Ishikawa (cell line): ENCODE results near the gene SERINC3.

ENCODE experiments used
- CEBPB ChIP-seq: IDR thresholded peaks from 2 replicates; pipeline ENCODE4 v1.6.1; 2012
- CREB1 ChIP-seq: IDR thresholded peaks from 2 replicates; pipeline ENCODE4 v1.6.1; 2012; ENCODE audit warnings: low read depth
- EGR1 ChIP-seq: IDR thresholded peaks from 2 replicates; pipeline ENCODE4 v1.6.1; 2012
- EP300 ChIP-seq: IDR thresholded peaks from 2 replicates; pipeline ENCODE4 v1.6.1; 2012; ENCODE audit warnings: borderline replicate concordance
- FOXM1 ChIP-seq: IDR thresholded peaks from 2 replicates; pipeline ENCODE4 v1.6.1; 2012; ENCODE audit warnings: low read depth, borderline replicate concordance
- MAX ChIP-seq: IDR thresholded peaks from 2 replicates; pipeline ENCODE4 v1.6.1; 2012
- RAD21 ChIP-seq: IDR thresholded peaks from 2 replicates; pipeline ENCODE4 v1.6.1; 2012; ENCODE audit warnings: low read depth
- REST ChIP-seq: IDR thresholded peaks from 2 replicates; pipeline ENCODE4 v1.6.1; 2012; ENCODE audit warnings: low read depth, mild to moderate bottlenecking
- TAF1 ChIP-seq: IDR thresholded peaks from 2 replicates; pipeline ENCODE4 v1.6.1; 2012; ENCODE audit warnings: low read depth, mild to moderate bottlenecking
- TCF12 ChIP-seq: IDR thresholded peaks from 2 replicates; pipeline ENCODE4 v1.6.1; 2012; ENCODE audit warnings: low read depth
- TEAD4 ChIP-seq: IDR thresholded peaks from 2 replicates; pipeline ENCODE4 v1.6.1; 2012
- YY1 ChIP-seq: IDR thresholded peaks from 2 replicates; pipeline ENCODE4 v1.6.1; 2012; ENCODE audit warnings: low read depth
- ZBTB7A ChIP-seq: IDR thresholded peaks from 2 replicates; pipeline ENCODE4 v1.6.1; 2012; ENCODE audit warnings: low read depth

DNA sequence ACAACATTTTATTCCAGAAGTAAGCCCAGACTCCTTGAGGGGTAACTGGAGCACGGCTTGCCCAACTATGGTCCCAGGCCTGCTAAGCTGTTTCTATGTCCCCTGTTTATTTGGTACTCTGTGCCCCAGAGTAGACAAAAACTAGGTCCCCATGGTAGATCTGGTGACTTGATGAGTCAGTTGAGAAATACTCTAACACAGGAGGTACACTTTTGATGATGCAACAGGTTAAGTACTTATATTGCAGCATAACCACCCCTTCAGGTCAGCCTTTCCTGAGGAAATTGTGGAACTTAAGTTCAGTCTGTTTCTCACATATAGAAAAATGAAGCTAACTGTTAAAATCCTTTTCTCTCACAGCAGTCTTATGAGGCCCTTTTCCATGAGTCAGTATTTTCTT is 26.6 kb downstream of the SERINC3 start:
- TF ChIP-seq TCF12 = no peak
- TF ChIP-seq RAD21 = no peak
- TF ChIP-seq CEBPB = peak; percentile 68
- no peak for TF ChIP-seq TAF1
- TF ChIP-seq EP300 = no peak
- TF ChIP-seq MAX = no peak
- TF ChIP-seq REST = no peak
- no peak for TF ChIP-seq ZBTB7A
- TF ChIP-seq FOXM1 = no peak
- no peak for TF ChIP-seq CREB1
- TF ChIP-seq YY1 = no peak
- no peak for TF ChIP-seq EGR1
- no peak for TF ChIP-seq TEAD4
